ENCODE data around the gene SALL3. TPM values are rescaled to one million over a fixed set of nuclear protein-coding genes. Genes with fewer than 3 reads are reported as not detected.
"Not testable (repeated sequence)": the region's sequence is repeated elsewhere in the genome, so short reads cannot be mapped to it uniquely, and the experiment has no call there.

The SALL3 gene
- polyA plus RNA-seq (ENCODE audit: insufficient read length in 4 of 4), result 10 to 100 TPM in 2 of 4 donors, 1 to 10 TPM in 2; 7.2 to 11.2 (median 10.1) TPM

GRCh38 chr18:78979730-78980278 is at the start of gene SALL3:
Gene SALL3, plus strand, starts transcription at chr18:78979818. Its CDS starts 457 bp downstream, at chr18:78980275.
- DNase-seq (ENCODE audit: low read depth in 4 of 4, low spot score in 2 of 4), result no peak

DNA sequence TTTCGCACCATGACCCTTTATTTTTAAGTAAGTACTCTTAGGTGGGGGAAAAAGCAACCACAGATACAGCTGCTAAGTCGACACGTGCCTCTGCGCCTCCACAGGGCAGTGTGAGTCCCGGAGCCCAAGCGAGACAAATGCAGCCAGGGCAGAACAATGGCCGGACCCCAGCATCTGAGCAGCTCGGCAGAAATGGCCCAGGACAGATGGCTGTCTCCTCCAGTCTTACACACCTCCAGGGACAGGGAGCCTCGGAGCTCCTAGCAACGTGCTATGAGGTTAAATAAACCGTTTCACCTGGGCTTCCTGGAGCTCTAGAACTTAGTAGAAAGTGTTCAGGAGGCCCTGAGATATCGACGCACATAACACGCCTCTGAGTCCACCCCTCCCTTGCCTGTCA is 47.3 kb upstream of the SALL3 start:
- no peak for DNase-seq (ENCODE audit: low read depth in 4 of 4, low spot score in 2 of 4)

DNA sequence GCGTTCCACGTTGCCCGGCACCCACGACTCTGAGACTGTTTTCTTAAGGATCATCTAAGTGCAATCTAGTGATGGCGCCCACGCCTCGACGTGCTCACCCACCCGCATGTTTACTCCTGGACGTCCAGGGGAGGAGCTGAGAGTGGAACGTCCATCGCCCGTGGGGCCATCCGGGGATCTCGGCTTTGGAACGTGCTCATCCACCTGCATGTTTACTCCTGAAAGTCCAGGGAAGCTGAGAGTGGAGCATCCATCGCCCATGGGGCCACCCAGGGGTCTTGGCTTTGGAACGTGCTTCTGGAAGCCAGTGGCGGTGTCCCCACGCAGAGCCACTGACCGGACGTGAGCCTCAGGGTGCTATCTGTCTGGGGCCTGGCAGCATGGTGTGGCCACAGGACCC is 45.6 kb upstream of the SALL3 start:
- DNase-seq (ENCODE audit: low read depth in 4 of 4, low spot score in 2 of 4), result no peak

- no peak for DNase-seq (ENCODE audit: low read depth in 4 of 4, low spot score in 2 of 4)
Observed at GRCh38 chr18:78934551-78935225, 44.9 kb upstream of the SALL3 start.

DNA sequence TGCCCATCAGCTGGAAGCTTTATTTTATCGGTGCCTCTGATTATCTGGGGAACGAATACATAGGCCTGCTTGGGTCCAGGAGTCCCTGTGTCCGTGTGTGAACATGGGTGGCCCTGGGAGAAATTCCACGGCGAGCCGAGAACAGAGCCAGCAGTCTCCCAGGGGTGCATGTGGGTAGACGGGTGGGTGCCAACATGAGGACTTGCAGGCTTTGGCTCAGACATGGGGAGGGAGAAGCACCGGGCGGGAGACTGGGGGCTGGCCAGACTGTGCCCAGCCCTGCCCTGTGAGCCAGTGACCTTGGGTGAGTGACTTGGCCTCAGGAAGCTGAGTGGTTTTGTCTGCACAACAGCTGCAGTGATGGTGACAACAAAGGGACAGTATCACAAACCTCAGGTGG is 44.2 kb upstream of the SALL3 start:
- DNase-seq (ENCODE audit: low read depth in 4 of 4, low spot score in 2 of 4), result no peak

DNA sequence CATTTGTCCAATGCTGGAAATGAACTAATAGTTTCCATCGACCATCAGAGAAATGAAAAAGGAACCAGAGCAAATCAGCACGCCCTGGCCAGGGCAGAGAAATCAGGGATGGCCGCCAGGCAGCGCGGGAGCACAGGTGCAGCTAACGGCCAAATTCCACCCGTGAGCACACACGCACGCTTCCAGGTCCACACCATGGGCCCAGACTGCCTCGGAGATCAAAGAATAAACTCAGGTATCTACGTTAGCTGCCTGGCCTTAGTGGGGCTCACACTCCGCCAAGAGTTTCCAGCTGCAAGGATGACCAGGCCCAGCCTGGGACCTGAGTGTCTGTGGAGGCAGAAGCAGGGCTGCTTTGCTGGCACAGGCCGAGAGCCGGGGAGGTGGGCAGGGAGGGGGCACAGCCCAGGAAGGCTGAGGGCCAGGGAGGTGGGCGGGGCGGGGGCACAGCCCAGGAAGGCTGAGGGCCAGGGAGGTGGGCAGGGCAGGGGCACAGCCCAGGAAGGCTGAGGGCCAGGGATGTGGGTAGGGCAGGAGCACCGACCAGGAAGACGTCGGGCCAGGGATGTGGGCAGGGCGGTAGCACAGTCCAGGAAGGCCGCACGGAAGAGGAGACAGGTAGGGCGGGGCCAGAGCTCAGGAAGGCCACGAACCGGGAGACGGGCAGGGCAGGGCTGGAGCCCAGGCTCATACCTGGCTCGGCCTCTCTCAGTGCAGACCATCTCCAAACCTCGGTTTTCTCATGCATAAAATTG is 43.2 kb upstream of the SALL3 start:
- no peak for DNase-seq (ENCODE audit: low read depth in 4 of 4, low spot score in 2 of 4)

DNA sequence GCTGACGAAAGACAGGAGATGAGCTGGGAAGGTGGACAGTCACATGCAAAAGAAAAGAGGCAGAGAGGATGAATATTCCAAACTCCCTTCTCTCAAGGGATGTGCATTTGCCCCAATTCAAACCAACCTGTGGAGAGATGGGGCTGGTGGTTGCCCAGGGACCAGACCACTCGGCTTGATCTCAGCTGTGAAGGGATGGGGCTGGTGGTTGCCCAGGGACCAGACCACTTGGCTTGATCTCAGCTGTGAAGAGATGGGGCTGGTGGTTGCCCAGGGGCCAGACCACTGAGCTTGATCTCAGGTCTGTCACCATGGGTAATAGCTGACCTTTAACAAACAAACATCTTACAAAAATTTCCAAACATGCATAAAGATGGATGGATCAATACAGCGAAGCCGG is 42.5 kb upstream of the SALL3 start:
- no peak for DNase-seq (ENCODE audit: low read depth in 4 of 4, low spot score in 2 of 4)

- DNase-seq (ENCODE audit: low read depth in 4 of 4, low spot score in 2 of 4), result no peak
Observed at GRCh38 chr18:78939105-78939504, 40.5 kb upstream of the SALL3 start.

DNA sequence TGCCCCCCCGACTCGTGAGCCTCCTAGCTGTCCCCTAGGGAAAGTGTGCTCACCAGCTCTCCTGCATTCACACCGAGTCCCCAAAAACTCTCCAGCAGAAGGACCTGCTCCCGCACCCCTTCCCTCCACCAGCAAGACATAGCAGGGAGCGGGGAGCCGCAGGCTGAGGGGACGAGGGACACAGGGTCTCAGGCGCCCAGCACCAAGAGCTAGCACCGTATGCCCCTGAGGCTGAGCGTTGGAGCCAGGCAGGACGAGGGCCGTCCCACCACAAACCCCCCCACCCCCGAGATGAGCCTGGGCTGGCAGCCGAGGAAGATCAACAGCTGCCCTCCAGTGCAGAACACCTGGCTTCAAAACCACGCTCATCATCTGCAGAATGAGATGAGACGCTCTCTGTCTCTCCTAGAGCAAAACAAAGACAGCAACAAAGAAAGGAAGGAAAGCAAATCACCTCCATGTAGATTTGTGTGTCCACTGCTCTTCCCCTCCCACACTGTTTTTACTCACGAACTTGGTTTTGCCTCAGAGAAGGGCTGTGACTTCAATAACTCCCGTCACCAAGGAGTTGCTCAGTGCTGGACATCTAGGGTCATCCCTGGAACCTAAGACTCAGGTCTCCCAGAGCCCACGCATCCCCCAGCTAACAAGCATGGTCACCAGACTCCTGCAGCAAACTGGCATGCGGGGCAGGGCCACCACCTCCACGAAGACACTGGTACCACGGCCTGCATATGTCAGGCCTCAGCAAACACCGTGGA is 39.7 kb upstream of the SALL3 start:
- no peak for DNase-seq (ENCODE audit: low read depth in 4 of 4, low spot score in 2 of 4)

DNA sequence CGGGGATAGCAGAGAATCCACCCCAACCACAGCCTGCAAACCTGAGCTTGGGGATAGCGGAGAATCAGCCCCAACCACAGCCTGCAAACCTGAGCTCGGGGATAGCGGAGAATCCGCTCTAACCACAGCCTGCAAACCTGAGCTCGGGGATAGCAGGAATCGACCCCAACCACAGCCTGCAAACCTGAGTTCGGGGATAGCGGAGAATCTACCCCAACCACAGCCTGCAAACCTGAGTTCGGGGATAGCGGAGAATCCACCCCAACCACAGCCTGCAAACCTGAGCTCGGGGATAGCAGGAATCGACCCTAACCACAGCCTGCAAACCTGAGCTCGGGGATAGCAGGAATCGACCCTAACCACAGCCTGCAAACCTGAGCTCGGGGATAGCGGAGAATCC is 37.4 kb upstream of the SALL3 start:
- not testable (repeated sequence) for DNase-seq (ENCODE audit: low read depth in 4 of 4, low spot score in 2 of 4)

GRCh38 chr18:78945628-78946027 is 34.0 kb upstream of the SALL3 start:
- DNase-seq (ENCODE audit: low read depth in 4 of 4, low spot score in 2 of 4), result no peak

GRCh38 chr18:78947291-78947690 is 32.3 kb upstream of the SALL3 start:
- no peak for DNase-seq (ENCODE audit: low read depth in 4 of 4, low spot score in 2 of 4)

- no peak for DNase-seq (ENCODE audit: low read depth in 4 of 4, low spot score in 2 of 4)
Observed at GRCh38 chr18:78948221-78948620, 31.4 kb upstream of the SALL3 start.

DNA sequence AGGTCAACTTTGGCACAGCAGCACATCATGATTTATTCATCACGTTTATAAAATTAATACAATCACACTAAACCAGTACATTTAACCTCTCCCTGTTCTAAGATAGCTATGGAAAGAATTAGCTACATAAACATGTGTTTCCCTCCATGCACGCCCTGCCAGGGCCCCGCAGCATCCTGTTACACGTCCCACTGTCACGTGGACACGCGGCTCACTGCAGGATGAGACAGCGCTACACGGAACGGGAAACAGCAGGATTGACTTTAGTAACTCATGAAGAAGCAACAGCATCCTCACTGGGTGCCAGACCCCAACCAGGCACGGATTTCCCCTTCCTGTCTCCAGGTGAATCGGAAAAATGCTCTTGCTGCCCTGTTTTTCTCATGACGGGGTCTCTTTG is 30.9 kb upstream of the SALL3 start:
- DNase-seq (ENCODE audit: low read depth in 4 of 4, low spot score in 2 of 4), result no peak

DNA sequence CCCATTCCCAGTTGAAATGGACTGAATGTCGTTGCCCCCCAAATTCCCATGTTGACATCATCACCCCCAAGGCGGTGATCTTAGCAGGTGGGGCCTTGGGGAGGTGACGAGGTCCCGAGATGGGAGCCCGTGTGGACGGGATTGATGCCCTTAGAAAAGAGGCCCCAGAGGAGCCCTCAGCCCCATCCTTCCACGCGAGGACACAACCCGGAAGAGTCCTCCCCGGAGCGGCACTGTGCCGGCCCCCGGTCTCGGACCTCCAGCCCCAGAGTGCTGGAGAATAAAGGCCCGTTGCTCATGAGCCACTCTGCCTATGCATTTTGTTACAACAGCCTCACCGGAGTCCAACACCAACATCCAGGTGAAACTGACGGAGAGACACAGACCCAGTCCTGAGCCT is 30.4 kb upstream of the SALL3 start:
- no peak for DNase-seq (ENCODE audit: low read depth in 4 of 4, low spot score in 2 of 4)

DNA sequence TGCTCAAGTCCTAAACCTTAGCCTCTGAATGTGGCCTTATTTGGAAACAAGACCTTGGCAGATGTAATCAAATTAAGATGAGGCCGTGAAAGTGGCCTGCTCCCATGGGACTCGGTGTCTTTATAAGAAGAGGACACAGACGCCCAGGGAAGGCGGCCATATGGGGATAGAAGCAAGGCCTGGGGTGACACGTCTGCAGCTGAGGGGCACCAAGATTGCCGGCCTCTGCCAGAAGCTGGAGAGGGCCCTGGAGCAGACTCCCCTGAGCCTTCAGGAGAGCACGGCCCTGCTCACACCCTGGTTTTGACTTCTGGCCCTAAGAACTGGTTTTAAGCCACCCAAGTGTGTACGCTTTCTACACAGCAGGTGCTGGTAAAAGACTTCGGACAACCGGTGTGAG is 29.2 kb upstream of the SALL3 start:
- DNase-seq (ENCODE audit: low read depth in 4 of 4, low spot score in 2 of 4), result no peak

DNA sequence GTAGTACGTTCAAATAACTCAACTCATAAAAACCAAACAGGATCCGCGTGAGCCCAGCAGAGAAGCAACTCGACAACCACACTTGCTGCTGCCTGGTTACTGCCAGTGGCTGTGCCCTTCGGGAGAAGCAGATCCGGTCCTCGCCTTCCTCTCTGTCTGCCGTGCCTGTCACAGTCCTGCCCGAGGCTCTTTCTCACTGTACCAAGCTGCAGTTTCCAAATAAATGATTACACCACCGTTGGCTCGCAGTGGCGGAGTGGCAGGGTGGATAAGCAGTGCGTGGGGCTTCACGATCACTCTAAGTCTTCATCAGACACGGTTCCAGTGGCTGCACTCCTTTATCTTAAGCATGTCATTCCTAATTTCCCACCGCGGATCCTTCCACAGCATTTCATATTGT is 26.1 kb upstream of the SALL3 start:
- DNase-seq (ENCODE audit: low read depth in 4 of 4, low spot score in 2 of 4), result no peak

- DNase-seq (ENCODE audit: low read depth in 4 of 4, low spot score in 2 of 4), result no peak
Observed at GRCh38 chr18:78955051-78955450, 24.6 kb upstream of the SALL3 start.

- DNase-seq (ENCODE audit: low read depth in 4 of 4, low spot score in 2 of 4), result no peak
Observed at GRCh38 chr18:78957140-78957539, 22.5 kb upstream of the SALL3 start.

GRCh38 chr18:78960709-78961108 is 18.9 kb upstream of the SALL3 start:
- DNase-seq (ENCODE audit: low read depth in 4 of 4, low spot score in 2 of 4), result no peak

DNA sequence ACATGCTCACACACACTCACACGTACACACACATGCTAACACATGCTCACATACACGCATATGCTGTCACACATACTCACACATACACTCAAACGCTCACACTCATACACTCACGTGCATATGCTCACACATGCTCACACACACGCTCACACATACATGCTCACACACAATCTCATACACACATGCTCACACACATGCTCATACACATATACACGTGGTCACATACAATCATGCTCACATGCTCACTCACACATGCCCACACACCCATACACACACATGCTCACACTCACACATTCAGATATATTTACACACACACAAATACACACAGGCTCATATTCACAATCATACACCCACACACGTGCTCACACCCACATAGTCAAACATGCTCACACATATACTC is 17.5 kb upstream of the SALL3 start:
- no peak for DNase-seq (ENCODE audit: low read depth in 4 of 4, low spot score in 2 of 4)

Data from left renal cortex interstitium (tissue), 4 donors.